DND-41 (cell line): ENCODE data around the gene SEMA3D.

ENCODE experiments used
- ATAC-seq: fragments of 200-7000 bp; cut with Tn5 transposase; 3 replicates; pipeline ENCODE4 v1.9.1; 2021; ENCODE audit warnings: low read depth; ENCODE audit not compliant: insufficient read depth
- DNase-seq: peaks from one replicate; pipeline ENCODE4 v3.0.0-alpha.2; 2020
- H2AFZ ChIP-seq: 2 replicates; pipeline ENCODE4 v1.6.0; 2012; ENCODE audit warnings: low read depth, low read length
- H3K27ac ChIP-seq: 2 replicates; pipeline ENCODE4 v1.5.1; 2012; ENCODE audit warnings: low read length, inconsistent platforms
- H3K27me3 ChIP-seq: fragments of 200-600 bp; sonication (generic); 2 replicates; pipeline ENCODE4 v1.6.0; 2012; ENCODE audit warnings: low read length, mild to moderate bottlenecking, inconsistent platforms; ENCODE audit not compliant: insufficient read depth, poor library complexity
- H3K36me3 ChIP-seq: 2 replicates; pipeline ENCODE4 v1.5.1; 2012; ENCODE audit warnings: low read length, inconsistent platforms; ENCODE audit not compliant: insufficient read depth
- H3K4me1 ChIP-seq: 2 replicates; pipeline ENCODE4 v1.5.1; 2012; ENCODE audit warnings: mild to moderate bottlenecking, low read length; ENCODE audit not compliant: insufficient read depth
- H3K4me2 ChIP-seq: 2 replicates; pipeline ENCODE4 v1.6.0; 2012; ENCODE audit warnings: mild to moderate bottlenecking, moderate library complexity, low read length, inconsistent platforms; ENCODE audit not compliant: insufficient read depth
- H3K4me3 ChIP-seq, 2 experiments: fragments of 200-600 bp in 1 of 2; shearing (Covaris generic) in 1 of 2; 2 replicates each; pipeline ENCODE4 v1.5.1; 2012 to 2016; ENCODE audit warnings: inconsistent platforms in 2 of 2, low read length in 2 of 2, mild to moderate bottlenecking in 2 of 2, low read depth in 1 of 2, moderate library complexity in 1 of 2
- H3K79me2 ChIP-seq: 2 replicates; pipeline ENCODE4 v1.6.0; 2012; ENCODE audit warnings: low read length, inconsistent platforms; ENCODE audit not compliant: insufficient read depth
- H3K9ac ChIP-seq: 2 replicates; pipeline ENCODE4 v1.6.0; 2012; ENCODE audit warnings: low read depth, mild to moderate bottlenecking, inconsistent platforms, low read length, moderate library complexity
- H3K9me3 ChIP-seq: 2 replicates; pipeline ENCODE4 v1.5.1; 2012; ENCODE audit warnings: low read length, moderate library complexity, mild to moderate bottlenecking, inconsistent platforms; ENCODE audit not compliant: insufficient read depth, severe bottlenecking
- H4K20me1 ChIP-seq: 2 replicates; pipeline ENCODE4 v1.6.0; 2012; ENCODE audit warnings: low read length; ENCODE audit not compliant: insufficient read depth
- EZH2 ChIP-seq: IDR thresholded peaks from 3 replicates; pipeline ENCODE4 v1.6.1; 2012; ENCODE audit warnings: borderline replicate concordance, low read depth, mild to moderate bottlenecking, moderate library complexity, low read length, inconsistent platforms; ENCODE audit not compliant: severe bottlenecking
- TF ChIP-seq, protein P1 (sequence below): IDR thresholded peaks from 2 replicates; pipeline ENCODE4 v1.5.1; 2012; ENCODE audit warnings: borderline replicate concordance, low read length, moderate library complexity, mild to moderate bottlenecking; ENCODE audit not compliant: poor library complexity, severe bottlenecking; ENCODE audit errors: extremely low read depth

Gene SEMA3D

DNA sequence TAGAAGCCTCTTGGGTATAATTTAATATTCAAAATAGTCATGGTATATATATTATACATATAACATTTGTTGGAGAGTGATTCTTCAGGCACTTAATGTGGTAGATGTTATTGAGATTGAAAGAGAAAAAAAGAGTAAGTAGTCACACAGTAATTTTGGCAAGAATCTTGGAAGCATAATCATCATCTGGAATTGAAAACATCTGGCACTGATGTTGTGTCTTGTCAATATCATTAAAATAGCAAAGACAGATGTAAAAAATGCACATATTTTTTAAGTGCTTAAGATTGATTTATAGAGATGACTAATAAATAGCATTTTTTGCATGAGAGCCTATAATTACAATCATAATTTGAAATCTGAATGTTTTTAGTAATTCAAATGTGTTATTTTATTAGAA lies 9.5 kb downstream of the SEMA3D start:
- Histone ChIP-seq H3K9ac (no peak overlapping the region), H4K20me1 (no peaks in the 10 kb centered on the region), H3K36me3 (no peaks in the 10 kb centered on the region), H3K27ac (no peak overlapping the region), H3K9me3 (peaks cover 5% of the 10 kb centered on the region), H3K4me3 (no peak overlapping the region), H2AFZ (no peak overlapping the region), H3K79me2 (no peaks in the 10 kb centered on the region), H3K4me2 (no peak overlapping the region), H3K27me3 (no peaks in the 10 kb centered on the region), H3K4me1 (no peaks in the 10 kb centered on the region)
- DNase-seq: no peak
- TF ChIP-seq EZH2: no peak
- TF ChIP-seq, protein P1, sequence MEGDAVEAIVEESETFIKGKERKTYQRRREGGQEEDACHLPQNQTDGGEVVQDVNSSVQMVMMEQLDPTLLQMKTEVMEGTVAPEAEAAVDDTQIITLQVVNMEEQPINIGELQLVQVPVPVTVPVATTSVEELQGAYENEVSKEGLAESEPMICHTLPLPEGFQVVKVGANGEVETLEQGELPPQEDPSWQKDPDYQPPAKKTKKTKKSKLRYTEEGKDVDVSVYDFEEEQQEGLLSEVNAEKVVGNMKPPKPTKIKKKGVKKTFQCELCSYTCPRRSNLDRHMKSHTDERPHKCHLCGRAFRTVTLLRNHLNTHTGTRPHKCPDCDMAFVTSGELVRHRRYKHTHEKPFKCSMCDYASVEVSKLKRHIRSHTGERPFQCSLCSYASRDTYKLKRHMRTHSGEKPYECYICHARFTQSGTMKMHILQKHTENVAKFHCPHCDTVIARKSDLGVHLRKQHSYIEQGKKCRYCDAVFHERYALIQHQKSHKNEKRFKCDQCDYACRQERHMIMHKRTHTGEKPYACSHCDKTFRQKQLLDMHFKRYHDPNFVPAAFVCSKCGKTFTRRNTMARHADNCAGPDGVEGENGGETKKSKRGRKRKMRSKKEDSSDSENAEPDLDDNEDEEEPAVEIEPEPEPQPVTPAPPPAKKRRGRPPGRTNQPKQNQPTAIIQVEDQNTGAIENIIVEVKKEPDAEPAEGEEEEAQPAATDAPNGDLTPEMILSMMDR: no peak
- no peak for ATAC-seq

DNA sequence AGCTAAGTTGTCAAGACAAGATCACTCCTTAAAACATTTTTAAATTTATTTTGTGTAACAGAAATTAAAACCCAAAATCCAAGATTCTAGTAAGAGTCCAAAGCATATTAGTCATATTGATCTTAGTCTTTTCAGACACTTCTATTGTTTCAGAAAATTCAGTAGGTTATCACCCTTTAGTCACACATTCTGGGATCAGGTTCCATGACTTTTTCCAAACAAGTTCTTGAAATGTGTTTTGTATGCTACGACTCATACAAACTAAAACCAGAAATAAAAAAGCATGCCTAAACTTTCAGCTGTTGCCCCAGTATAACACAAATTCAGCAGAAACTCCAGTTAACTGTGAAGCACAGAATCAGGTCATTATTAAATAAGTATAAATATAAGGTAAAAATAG lies 10.7 kb downstream of the SEMA3D start:
- Histone ChIP-seq H3K4me2 (no peak overlapping the region), H4K20me1 (no peaks in the 10 kb centered on the region), H3K79me2 (no peaks in the 10 kb centered on the region), H3K36me3 (no peaks in the 10 kb centered on the region), H3K9me3 (peaks cover 5% of the 10 kb centered on the region), H3K27me3 (no peaks in the 10 kb centered on the region), H3K27ac (no peak overlapping the region), H3K9ac (no peak overlapping the region), H2AFZ (no peak overlapping the region), H3K4me3 (no peak overlapping the region), H3K4me1 (no peaks in the 10 kb centered on the region)
- ATAC-seq (no peak), DNase-seq (no peak)
- no peak for TF ChIP-seq EZH2
- TF ChIP-seq, protein P1: no peak

DNA sequence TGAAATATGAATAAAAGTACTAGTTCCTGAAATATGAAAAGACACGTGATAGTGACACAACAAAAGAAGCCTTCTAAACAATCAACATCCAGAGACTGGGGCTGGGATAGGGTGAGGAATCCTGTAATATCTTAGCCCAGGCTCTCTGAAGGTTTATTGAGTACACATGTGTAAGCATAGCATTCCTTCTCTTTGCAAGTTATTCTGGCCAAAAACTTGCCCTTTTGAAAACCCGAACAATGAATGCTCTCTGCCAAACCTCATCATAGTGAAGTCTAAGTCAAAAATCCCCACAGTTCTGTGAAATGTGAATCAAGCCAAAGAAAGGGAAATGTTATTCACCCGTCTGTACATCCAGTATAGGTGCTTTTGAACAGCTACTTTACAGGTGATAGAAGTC lies 11.6 kb downstream of the SEMA3D start:
- Histone ChIP-seq H2AFZ (no peak overlapping the region), H3K27me3 (no peaks in the 10 kb centered on the region), H3K4me2 (no peak overlapping the region), H3K79me2 (no peaks in the 10 kb centered on the region), H3K9me3 (peaks cover 5% of the 10 kb centered on the region), H3K27ac (no peak overlapping the region), H3K4me1 (no peaks in the 10 kb centered on the region), H3K4me3 (no peak overlapping the region), H4K20me1 (no peaks in the 10 kb centered on the region), H3K9ac (no peak overlapping the region), H3K36me3 (no peaks in the 10 kb centered on the region)
- no peak for DNase-seq
- TF ChIP-seq, protein P1: no peak
- TF ChIP-seq EZH2: no peak
- no peak for ATAC-seq

DNA sequence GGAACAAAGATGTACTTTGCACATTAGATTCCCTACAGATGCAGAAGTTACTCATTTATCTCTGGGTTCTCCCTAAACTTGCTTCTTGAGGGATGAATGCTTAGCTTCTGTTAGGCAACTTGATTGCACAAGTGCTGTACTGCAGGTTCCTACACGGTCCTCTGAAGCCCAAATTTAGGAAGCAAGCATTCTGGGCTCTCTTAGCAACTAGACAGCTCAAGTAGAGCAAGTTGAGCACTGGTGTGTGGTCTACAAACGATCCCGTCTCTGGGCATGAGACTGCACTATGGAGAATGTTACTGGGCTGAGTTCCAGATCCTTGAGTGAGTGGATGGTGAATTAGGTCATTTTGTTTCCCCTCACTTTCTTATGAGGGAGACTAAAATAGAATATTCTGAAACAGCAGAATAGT lies 14.3 kb downstream of the SEMA3D start:
- Histone ChIP-seq H3K9ac (no peak overlapping the region), H3K36me3 (no peaks in the 10 kb centered on the region), H3K4me1 (no peaks in the 10 kb centered on the region), H3K79me2 (no peaks in the 10 kb centered on the region), H3K4me3 (no peak overlapping the region), H3K9me3 (no peaks in the 10 kb centered on the region), H2AFZ (no peak overlapping the region), H4K20me1 (no peaks in the 10 kb centered on the region), H3K4me2 (no peak overlapping the region), H3K27me3 (no peaks in the 10 kb centered on the region), H3K27ac (no peak overlapping the region)
- DNase-seq (no peak), ATAC-seq (no peak)
- TF ChIP-seq, protein P1: no peak
- no peak for TF ChIP-seq EZH2
